Transverse colon (tissue), 3 donors: Measurements from ENCODE around the gene PREX1.

Source experiments
- EP300 ChIP-seq: sonication (generic); formaldehyde crosslinking; IDR thresholded peaks from one replicate; pipeline ENCODE4 v1.6.1; 2017; ENCODE audit warnings: antibody characterized with exemption, low read depth
- POLR2AphosphoS5 ChIP-seq, 3 donors: sonication (generic); formaldehyde crosslinking; IDR thresholded peaks; one replicate each; pipeline ENCODE4 v1.6.1; 2016; ENCODE audit warnings: antibody characterized with exemption in 3 of 3

DNA sequence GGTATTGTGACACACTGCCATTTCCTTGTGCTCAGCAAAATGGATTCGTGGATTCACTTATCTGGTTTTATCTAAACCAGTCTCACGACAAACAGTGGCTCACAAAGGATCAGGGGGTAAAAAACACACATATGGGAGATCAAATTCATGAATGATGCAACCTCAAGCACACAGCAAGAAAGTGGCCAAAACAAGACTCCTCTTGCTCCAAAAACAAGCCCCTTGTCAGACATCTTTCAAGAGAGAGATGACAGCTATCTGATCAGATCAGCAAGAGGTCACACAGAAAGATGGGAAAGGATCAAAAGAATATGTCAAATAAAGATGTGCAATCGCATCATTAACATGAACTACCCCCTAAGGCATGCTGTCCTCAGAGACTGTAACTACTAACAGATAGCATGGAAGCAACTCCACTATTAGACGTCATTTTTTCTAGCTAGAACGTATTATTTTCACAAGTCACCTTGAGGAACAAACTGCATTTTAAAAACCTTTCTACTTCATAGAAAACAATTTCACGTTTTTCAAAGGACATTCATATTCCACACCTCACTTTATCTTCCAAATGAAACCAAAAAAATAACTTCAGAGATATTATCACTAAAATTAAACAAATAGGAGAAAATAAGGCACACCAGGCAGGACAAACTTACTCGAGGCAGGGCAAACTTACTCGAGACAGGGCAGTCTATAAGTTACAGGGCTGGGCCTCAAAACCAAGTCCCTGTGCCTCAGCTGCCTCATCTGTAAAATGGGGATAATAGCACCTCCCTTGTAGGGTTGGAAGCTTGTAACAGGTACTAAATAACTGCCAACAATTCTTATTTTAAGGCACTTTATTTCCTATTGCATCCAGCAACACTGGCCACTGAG, 122.3 kb downstream of the PREX1 start:
- TF ChIP-seq POLR2AphosphoS5 (IDR thresholded peaks at IDR 0.05) (no peak), EP300 (no peak)
